HG03108 (cell line): ENCODE data around the gene NFASC.

ENCODE experiments used
- ATAC-seq: cut with Tn5 transposase; IDR thresholded peaks from one replicate; pipeline ENCODE4 v1.9.1; 2021; ENCODE audit warnings: moderate library complexity; ENCODE audit not compliant: unreplicated experiment

The NFASC gene

GRCh38 chr1:204858363-204858821 lies 12.3 kb upstream of the NFASC start:
- no peak for ATAC-seq

- ATAC-seq, result no peak
These were observed 10.8 kb upstream of the NFASC start for GRCh38 chr1:204859861-204860267.

GRCh38 chr1:204863024-204863423 lies 7.6 kb upstream of the NFASC start:
- no peak for ATAC-seq

- no peak for ATAC-seq
These were observed 6.9 kb upstream of the NFASC start for GRCh38 chr1:204863730-204864129.

GRCh38 chr1:204866051-204866596 lies 4.5 kb upstream of the NFASC start:
- no peak for ATAC-seq

- no peak for ATAC-seq
These were observed 3.5 kb upstream of the NFASC start for GRCh38 chr1:204867203-204867602.

GRCh38 chr1:204867666-204868339 lies 2.9 kb upstream of the NFASC start:
- ATAC-seq, result no peak

- no peak for ATAC-seq
These were observed 2.3 kb upstream of the NFASC start for GRCh38 chr1:204868340-204868700.

- no peak for ATAC-seq
These were observed 1.6 kb upstream of the NFASC start for GRCh38 chr1:204869097-204869496.

- no peak for ATAC-seq
These were observed 859 bp downstream of the NFASC start for GRCh38 chr1:204871405-204872037.

- ATAC-seq, result no peak
These were observed 1.7 kb downstream of the NFASC start for GRCh38 chr1:204872262-204872881.

GRCh38 chr1:204873176-204873575 lies 2.5 kb downstream of the NFASC start:
- ATAC-seq, result no peak

- ATAC-seq, result no peak
These were observed 3.1 kb downstream of the NFASC start for GRCh38 chr1:204873714-204874113.

- no peak for ATAC-seq
These were observed 3.6 kb downstream of the NFASC start for GRCh38 chr1:204874274-204874673.

GRCh38 chr1:204875255-204875654 lies 4.6 kb downstream of the NFASC start:
- no peak for ATAC-seq

GRCh38 chr1:204878621-204879234 lies 8.1 kb downstream of the NFASC start:
- no peak for ATAC-seq

GRCh38 chr1:204879351-204879750 lies 8.7 kb downstream of the NFASC start:
- no peak for ATAC-seq

GRCh38 chr1:204880906-204881305 lies 10.2 kb downstream of the NFASC start:
- no peak for ATAC-seq

- no peak for ATAC-seq
These were observed 11.8 kb downstream of the NFASC start for GRCh38 chr1:204882479-204882878.

- no peak for ATAC-seq
These were observed 12.7 kb downstream of the NFASC start for GRCh38 chr1:204883405-204883804.

- ATAC-seq, result no peak
These were observed 14.6 kb downstream of the NFASC start for GRCh38 chr1:204885288-204885711.

- ATAC-seq, result no peak
These were observed 15.1 kb downstream of the NFASC start for GRCh38 chr1:204885790-204886189.
